Posterior cingulate gyrus (tissue), 11 donors: ENCODE measurements around the gene SLC35F3.

ENCODE experiments used
- DNase-seq, 10 donors: peaks; one replicate each; pipeline versions ENCODE4 v3.0.0 to v3.0.0-alpha.2; 2020 to 2021; ENCODE audit warnings: mixed read lengths in 3 of 10
- intact Hi-C: fragments of 100-400 bp; cut with DNase I; formaldehyde crosslinking; loops from one replicate; pipeline ENCODE4 v1.15.1; 2023

Gene SLC35F3

DNA sequence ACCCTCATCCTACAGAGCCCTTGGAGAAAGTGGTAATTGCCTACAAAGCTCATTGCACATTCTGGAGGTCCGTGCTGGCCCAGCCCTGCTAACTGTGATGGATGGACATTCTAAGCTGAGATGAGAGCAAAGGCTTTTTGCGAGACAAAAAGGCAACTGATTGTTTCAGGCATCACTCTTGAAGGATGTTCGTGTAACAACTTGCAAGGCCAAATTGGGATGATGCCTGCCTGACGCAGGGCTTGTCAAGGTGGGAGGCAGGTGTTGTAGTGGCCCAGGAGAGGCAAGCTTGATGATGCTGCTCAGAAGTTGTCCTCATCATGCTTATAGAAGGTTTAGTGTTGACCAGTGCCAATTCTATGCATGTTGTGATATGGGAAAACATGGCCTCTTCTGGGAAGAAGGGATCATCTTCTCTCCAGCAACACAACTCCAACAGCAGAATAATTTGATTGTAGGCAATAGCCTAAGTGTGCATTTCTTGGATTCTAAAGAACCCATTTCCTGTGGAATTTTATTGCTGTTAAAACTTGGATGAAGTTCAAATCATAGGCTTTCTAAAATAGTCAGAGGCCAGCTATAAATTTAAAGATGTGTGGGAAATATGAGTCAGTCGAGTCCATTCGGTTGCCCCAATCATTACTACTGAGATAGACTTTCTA, 366.2 kb downstream of the SLC35F3 start:
- peak in 1 of 10 donors; percentile 55 for DNase-seq
- intact Hi-C loops, result no loop called here

GRCh38 chr1:234271243-234271606, 366.7 kb downstream of the SLC35F3 start:
- intact Hi-C loops, result no loop called here

DNA sequence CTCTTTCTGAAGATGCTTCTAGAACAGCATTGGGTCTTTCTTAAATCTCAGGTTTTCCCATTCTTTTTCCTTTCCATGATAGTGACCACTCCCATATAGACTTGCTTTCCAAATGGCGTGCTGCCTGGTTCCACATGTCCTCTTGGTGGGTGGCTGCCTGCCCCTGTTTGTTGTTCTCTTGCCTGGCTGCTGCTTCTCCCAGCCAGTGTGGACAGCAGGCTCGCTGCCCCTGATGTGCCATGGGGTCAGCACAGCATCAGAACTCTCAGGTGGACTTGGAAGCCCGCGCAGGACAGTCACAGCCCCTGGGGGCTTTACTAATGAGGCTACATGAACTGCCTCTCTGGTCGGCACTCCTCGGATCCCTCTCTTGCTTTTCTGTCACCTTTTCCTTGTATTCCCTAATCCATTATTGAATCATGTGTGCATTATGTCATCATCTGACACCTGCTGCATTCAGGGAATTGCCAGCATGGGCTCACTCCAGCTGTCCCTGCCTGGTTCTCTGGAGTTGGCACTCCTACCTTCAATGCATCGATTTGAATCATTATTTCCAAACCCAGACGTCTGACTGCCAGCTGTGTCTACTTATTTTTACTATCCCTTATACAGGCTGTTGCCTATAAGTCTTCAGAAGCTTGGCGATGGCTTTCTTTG, 368.3 kb downstream of the SLC35F3 start:
- DNase-seq, result peak in 2 of 10 donors; percentile 69 to 84
- intact Hi-C loops, result no loop called here

More at GRCh38 chr1:234271243-234271606, 366.7 kb downstream of the SLC35F3 start:
- DNase-seq, result no peak

DNA sequence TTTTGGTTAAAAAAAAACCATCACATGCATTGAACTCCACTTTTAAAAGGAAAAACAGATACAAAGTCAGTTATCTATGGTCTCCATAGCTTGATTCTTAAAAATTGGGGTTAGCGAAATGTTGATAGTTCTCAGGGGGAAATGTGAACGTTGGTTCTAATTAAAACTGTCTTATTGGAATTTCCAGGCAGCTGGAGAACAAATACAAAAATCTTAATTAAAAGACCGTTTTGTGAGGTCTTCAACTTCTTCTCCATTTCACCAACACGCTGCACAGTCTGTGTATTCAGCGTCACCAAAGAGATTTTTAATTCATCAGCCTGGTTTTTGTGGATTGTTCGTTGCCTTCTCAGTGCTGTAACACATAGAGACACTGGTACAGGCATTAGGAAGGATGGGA, 369.5 kb downstream of the SLC35F3 start:
- no peak for DNase-seq
- intact Hi-C loops, result no loop called here

DNA sequence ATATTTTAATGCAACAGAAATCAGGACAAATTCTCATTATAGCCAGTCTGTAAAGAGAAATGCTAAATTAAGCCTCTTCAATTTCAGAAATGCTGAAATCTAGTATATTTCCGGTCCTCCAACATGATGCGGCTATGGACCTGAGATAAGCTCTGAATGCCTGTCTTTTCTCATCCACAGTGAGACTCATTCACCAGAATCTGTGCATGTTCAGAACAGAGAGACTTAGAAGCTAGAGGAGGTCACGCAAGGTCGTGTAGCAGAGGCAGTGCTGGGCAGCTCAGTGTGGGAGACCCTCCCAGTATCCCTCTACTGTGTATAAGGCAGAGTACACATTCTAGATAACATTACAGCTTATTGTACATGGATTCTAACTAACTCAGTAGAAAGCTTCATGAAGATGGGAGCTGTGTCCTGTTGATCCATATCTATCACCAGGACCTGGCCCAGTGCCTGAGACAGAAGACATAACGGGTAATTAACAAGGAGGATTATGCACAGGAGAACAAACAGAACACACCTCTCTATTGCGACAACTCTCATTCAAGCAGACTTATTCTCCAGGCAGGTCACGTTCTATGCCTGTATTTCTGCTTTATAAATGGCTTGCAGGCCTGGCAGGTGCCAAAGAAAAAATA, 371.8 kb downstream of the SLC35F3 start:
- intact Hi-C loops, result no loop called here

DNA sequence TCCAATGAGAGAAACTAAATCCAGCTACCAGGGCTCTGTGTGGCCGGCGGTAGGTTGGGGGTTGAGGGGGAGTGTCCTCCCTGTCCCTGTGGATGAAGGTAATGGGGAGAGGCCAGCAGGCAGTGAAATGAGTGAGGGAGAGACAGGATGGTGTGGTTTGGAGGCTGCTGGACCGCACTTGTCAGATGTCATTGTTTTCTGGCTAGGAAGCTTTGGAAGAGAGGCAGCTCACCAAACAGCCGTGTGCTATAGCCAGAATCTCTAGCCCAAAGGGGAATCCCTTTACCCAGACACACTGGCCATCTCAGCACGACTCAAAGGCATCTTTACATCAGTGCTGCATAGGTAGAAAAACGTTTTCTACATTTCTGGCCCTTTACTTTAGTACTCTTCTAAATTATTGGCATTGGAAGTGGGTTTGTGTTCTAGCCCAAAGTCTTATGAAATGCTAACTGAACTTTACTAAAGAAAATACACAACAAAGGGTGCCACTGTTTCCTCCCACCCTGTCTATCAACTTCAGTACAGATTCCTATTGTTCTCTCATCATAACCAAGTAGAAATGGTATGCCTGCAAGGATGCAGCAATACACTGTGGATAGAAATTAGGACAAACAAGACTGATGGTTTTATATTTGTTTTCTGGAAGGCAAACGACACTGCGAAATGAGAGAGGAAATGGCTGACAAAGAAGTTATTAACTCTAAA, 372.8 kb downstream of the SLC35F3 start:
- DNase-seq, result no peak
- intact Hi-C loops, result no loop called here

More for the DNA sequence above, 371.8 kb downstream of the SLC35F3 start:
- DNase-seq, result no peak

- intact Hi-C loops, result no loop called here
- DNase-seq, result no peak
Observed at GRCh38 chr1:234279021-234279420, 374.5 kb downstream of the SLC35F3 start.

DNA sequence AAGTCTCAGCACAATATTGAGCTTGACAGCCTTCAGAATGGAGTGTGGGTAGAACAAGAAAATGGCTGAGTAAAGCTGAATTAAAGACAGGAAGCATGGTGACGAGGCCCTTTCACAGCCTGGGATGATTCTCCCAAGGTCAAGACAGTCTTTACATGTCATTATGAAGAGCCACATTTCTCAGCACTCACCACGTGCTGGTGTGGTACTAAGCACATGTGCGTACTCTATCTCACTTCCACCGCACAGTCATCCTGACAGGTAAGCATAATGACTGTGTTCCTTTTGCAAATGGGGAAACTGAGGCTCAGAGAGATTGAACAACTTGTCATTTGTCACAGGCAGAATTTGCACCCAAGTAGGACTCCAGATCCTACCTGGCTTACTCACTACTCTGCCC, 376.0 kb downstream of the SLC35F3 start:
- no peak for DNase-seq
- intact Hi-C loops, result no loop called here

GRCh38 chr1:234281826-234282489, 377.5 kb downstream of the SLC35F3 start:
- intact Hi-C loops, result no loop called here
- peak; percentile 40 to 93 (median 61) for DNase-seq

- intact Hi-C loops, result no loop called here
- no peak for DNase-seq
Observed at GRCh38 chr1:234286206-234286605, 381.7 kb downstream of the SLC35F3 start.

DNA sequence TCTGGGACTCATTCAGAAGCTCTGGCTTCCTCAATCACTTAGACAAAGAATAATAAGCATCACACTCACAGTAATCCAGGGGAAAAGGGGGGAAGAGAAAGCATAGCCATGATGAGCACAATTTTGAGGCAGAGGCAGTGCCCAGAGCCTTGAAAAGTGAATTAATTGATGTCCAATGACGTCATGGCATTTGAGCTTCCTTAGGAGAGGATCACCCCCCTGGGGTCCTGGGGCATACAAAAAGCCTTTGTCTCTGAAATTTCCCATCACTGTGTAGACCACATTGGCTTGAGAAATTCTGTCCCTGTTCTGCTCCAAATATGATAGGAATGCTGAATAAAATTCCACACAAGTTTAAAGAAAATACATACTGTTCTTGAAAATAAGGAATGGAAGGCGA, 384.5 kb downstream of the SLC35F3 start:
- DNase-seq, result no peak
- intact Hi-C loops, result no loop called here

DNA sequence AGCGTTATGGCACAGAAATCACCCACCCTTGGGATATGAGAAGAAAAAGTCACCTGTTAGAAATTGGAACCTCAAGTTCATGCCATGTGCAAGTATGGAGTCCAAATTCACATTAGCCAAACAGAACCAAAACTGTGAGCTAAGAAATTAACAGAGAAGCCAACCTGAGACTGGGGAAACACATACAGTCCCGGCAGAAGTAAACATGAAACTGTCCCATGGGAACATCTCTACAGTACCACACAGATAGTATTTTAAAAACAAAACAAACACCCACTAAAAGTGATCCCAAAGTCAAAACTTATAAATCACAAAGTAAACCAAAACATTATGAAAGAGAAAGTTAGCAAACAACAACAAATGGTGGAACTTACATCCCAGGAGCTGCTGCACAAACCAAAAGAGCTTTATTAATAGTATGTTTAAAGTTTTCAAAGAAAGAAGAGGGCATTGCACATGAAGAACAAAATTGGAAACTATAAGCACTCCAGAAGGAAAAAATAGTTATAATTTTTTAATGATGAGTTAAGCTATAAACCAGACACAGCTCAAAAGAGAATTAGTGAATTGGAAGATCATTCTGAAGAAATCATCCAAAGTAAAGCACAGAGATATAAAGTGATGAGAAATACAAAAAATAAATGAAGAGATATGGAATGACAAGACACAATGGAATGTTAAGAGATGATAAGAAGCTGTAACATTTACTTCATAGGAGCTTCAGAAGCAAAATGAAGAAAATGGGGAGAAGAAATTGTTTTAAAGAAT, 385.2 kb downstream of the SLC35F3 start:
- intact Hi-C loops, result no loop called here
- no peak for DNase-seq

DNA sequence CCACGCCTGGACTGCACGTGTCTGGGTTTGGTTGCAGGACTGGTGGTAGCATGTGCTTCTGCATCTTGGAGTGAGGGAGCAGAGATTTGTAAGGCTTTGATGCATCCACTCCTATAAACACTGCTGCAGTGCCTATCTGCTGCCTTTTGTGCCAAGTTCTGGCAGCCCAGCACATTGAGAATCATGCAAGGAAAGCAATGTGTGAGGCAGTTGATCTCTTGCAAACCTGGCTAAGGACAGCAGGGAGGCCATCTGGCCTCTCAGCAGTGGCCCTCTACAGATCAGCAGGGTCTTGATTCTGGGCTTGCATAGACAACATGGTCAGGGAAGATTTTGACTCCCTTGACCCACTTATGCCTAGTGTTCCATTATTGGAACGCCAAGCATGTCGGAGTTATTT, 387.5 kb downstream of the SLC35F3 start:
- no peak for DNase-seq
- intact Hi-C loops, result no loop called here

GRCh38 chr1:234292548-234292947, 388.1 kb downstream of the SLC35F3 start:
- no peak for DNase-seq
- intact Hi-C loops, result no loop called here

GRCh38 chr1:234294109-234294817, 389.8 kb downstream of the SLC35F3 start:
- peak in 3 of 10 donors; percentile 39 to 90 (median 84) for DNase-seq
- intact Hi-C loops, result no loop called here

DNA sequence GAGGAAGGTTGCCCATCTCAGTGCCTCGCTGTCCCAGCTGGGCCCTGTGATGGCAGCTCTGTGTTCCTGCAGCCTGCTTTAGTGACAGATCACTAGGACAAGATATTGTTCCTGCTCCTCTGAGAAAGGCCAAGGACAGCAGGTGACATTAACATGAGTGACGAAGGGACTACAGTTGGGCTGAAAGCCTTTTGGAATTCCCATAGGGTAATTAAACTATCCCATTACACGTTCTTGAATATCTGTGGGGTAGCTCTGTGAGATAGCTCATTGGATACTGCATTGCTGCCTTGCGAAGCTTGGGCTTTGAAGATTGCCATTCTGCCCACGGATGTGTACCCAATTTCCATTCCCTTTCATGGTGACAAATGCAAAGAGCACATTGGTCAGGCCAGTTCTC, 390.6 kb downstream of the SLC35F3 start:
- intact Hi-C loops, result no loop called here
- DNase-seq, result no peak

GRCh38 chr1:234295626-234296025, 391.1 kb downstream of the SLC35F3 start:
- DNase-seq, result no peak
- intact Hi-C loops, result no loop called here

GRCh38 chr1:234296496-234296895, 392.0 kb downstream of the SLC35F3 start:
- intact Hi-C loops, result no loop called here
- peak in 5 of 10 donors; percentile 29 to 91 (median 61) for DNase-seq

GRCh38 chr1:234297668-234298067, 393.2 kb downstream of the SLC35F3 start:
- intact Hi-C loops, result no loop called here
- no peak for DNase-seq
